K562 (cell line): ENCODE results near the gene KHSRP. TPM values are rescaled to one million over a fixed set of nuclear protein-coding genes. Genes with fewer than 3 reads are reported as not detected.

Experiments used
- ARNT ChIP-seq, 2 experiments: fragments of 450-650 bp; IDR thresholded peaks; 2 replicates each; pipeline ENCODE4 v1.6.1; 2016; ENCODE audit warnings: mild to moderate bottlenecking in 1 of 2
- BRD4 ChIP-seq: fragments of 200-600 bp; sonication (generic); IDR thresholded peaks from 2 replicates; pipeline ENCODE4 v1.6.1; 2017; ENCODE audit warnings: inconsistent platforms
- HMG20B ChIP-seq: fragments of 250-450 bp; sonication (Bioruptor Pico); IDR thresholded peaks from 2 replicates; pipeline ENCODE4 v1.5.0; 2021; ENCODE audit warnings: mild to moderate bottlenecking
- MXI1 ChIP-seq: IDR thresholded peaks from 2 replicates; pipeline ENCODE4 v1.6.1; 2011; ENCODE audit warnings: low read depth, mild to moderate bottlenecking, improper control_type of control experiment, low read length
- PRDM10 ChIP-seq: fragments of 450-650 bp; IDR thresholded peaks from 2 replicates; pipeline ENCODE4 v1.6.1; 2018; ENCODE audit not compliant: partially characterized antibody
- SMARCA5 ChIP-seq: fragments of 450-650 bp; IDR thresholded peaks from 2 replicates; pipeline ENCODE4 v1.6.1; 2016
- ZBTB9 ChIP-seq: fragments of 450-650 bp; formaldehyde crosslinking; IDR thresholded peaks from 2 replicates; pipeline ENCODE4 v1.4.0; 2020; ENCODE audit warnings: mild to moderate bottlenecking, moderate library complexity
- ZNF592 ChIP-seq: fragments of 450-650 bp; IDR thresholded peaks from 2 replicates; pipeline ENCODE4 v1.6.1; 2017; ENCODE audit warnings: antibody characterized with exemption, mild to moderate bottlenecking
- polyA plus RNA-seq, 8 experiments: library from polyadenylated mRNA; depleted of rRNA in 4 of 8; stranded (reverse) in 5 of 8; unstranded in 3 of 8; fragments of >200 nt; fragmentation: Nextera tagmentation in 2 of 8; fragmentation: Illumina TruSeq in 1 of 8; extraction: Ambion mirVana in 2 of 8; extraction: Trizol in 1 of 8; gene quantifications; 2 replicates each; pipeline versions ENCODE4 v1.2.1 to v1.2.3, GENCODE V29; 2011 to 2014; ENCODE audit warnings: inconsistent platforms in 1 of 8, missing spikeins in 1 of 8
- total RNA-seq, 7 experiments: library from RNA; depleted of rRNA in 6 of 7; stranded (reverse); fragments of >200 nt in 6 of 7; fragmentation: Illumina TruSeq in 2 of 7; extraction: Trizol in 2 of 7; gene quantifications; 2 replicates each; pipeline versions ENCODE4 v1.2.1 to v1.2.3, GENCODE V29; 2011 to 2021; ENCODE audit warnings: low replicate concordance in 1 of 7
- TF ChIP-seq, protein P1 (sequence below): fragments of 450-650 bp; IDR thresholded peaks from 2 replicates; pipeline ENCODE4 v1.6.1; 2018; ENCODE audit warnings: mild to moderate bottlenecking, low read depth; ENCODE audit not compliant: partially characterized antibody
- TF ChIP-seq, protein P2 (sequence below): sonication (generic); formaldehyde crosslinking; IDR thresholded peaks from 2 replicates; pipeline ENCODE4 v1.8.1; 2023; ENCODE audit warnings: mild to moderate bottlenecking, missing genetic modification reagents

Gene KHSRP
- total and polyA plus RNA-seq, 9 of the 15 experiments (the other 6 are each of a cell fraction or from before 2014, with no cell fraction given) = 4.2 to 564 (median 139) TPM

DNA sequence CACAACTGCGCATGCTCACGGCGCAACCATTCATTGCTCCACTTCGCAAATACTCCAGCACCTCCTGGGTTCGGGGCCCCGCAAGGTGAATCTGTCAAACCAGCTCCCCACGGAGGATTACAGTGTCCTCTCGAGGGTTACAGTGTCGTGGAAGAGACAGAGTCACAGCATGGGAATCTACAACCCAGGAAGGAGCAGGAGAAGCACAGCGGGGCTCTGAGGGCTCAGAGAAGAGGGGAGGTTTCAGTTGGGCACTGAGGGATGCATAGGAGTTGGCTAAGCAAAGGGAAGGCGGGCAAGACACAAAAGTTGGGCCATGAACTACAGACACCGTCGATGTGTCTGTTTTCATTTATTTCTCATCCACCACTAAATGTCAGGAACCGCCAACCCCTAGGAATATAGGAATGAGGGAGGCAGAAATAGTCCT, 30.6 kb downstream of the KHSRP start (continued):
- TF ChIP-seq ZNF592 (0 out of 2 replicates have a peak, but pooled peaks have one; percentile 55), BRD4 (no peak), SMARCA5 (no peak), MXI1 (no peak), ZBTB9 (CRISPR knock-in tag) (no peak), ARNT (IDR thresholded peaks at IDR 0.05) (no peak), PRDM10 (peak; percentile 3), HMG20B (CRISPR knock-in tag) (no peak)
- TF ChIP-seq, protein P1, sequence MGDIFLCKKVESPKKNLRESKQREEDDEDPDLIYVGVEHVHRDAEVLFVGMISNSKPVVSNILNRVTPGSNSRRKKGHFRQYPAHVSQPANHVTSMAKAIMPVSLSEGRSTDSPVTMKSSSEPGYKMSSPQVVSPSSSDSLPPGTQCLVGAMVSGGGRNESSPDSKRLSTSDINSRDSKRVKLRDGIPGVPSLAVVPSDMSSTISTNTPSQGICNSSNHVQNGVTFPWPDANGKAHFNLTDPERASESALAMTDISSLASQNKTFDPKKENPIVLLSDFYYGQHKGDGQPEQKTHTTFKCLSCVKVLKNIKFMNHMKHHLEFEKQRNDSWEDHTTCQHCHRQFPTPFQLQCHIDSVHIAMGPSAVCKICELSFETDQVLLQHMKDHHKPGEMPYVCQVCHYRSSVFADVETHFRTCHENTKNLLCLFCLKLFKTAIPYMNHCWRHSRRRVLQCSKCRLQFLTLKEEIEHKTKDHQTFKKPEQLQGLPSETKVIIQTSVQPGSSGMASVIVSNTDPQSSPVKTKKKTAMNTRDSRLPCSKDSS = no peak
- TF ChIP-seq, protein P2, sequence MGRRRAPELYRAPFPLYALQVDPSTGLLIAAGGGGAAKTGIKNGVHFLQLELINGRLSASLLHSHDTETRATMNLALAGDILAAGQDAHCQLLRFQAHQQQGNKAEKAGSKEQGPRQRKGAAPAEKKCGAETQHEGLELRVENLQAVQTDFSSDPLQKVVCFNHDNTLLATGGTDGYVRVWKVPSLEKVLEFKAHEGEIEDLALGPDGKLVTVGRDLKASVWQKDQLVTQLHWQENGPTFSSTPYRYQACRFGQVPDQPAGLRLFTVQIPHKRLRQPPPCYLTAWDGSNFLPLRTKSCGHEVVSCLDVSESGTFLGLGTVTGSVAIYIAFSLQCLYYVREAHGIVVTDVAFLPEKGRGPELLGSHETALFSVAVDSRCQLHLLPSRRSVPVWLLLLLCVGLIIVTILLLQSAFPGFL = 0 out of 2 replicates have a peak, but pooled peaks have one; percentile 1
- TF ChIP-seq, all 486 proteins: peak for 6
